ENCODE data around the gene PRDM7. TPM values are rescaled to one million over a fixed set of nuclear protein-coding genes. Genes with fewer than 3 reads are reported as not detected.
A peak's percentile ranks its signal among the peaks of the same experiment; 100 is the strongest.

Gene PRDM7
- total and polyA plus RNA-seq, 2 of the 8 experiments (the other 6 are each of a cell fraction or from before 2014, with no cell fraction given) = 0.02 TPM; not detected in 1

DNA sequence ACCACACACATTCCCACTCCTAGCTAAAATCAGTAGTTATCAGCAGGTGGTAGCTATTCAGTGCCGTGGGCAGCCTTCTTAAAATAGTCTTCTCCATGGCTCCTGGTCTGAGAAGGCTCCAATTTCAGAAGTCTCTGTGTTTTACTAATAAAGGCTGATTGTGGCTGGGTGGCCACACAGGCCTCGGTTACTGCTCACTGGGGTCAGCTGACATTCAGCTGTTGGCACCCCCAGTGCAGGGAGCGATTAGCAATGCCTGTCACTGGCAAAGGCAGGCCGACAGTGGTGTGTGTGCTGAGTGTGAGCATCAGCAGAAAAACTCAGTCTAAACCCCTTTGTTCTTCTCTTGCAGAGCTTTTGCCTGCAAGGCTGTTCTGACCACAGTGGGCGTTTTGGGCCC, 41.2 kb downstream of the PRDM7 start:
- DNase-seq (ENCODE audit: low read depth in 1 of 2, low spot score in 2 of 2) (no peak), FAIRE-seq (no peak)
- H3K4me2 ChIP-seq (ENCODE audit: insufficient read depth in 1 of 2, low read depth in 2 of 2, low read length in 2 of 2) = 0 out of 4 replicates have a peak overlapping the region, but pooled peaks have one; percentile 10 to 25
- no peak overlapping the region for H4K91ac ChIP-seq (replicated peaks; ENCODE audit: insufficient read length, low read length)
- no peak overlapping the region for H3K14ac ChIP-seq (ENCODE audit: insufficient read length)
- no peak overlapping the region; a peak in 1 of 7 replicates for H3K9ac ChIP-seq (replicated peaks in 1 of 4; ENCODE audit: extremely low read depth in 1 of 4, low read depth in 3 of 4, low read length in 3 of 4)
- no peak overlapping the region; a peak in 1 of 8 replicates for H3K4me3 ChIP-seq (ENCODE audit: extremely low read depth in 1 of 4, insufficient read depth in 2 of 4, low read depth in 3 of 4, low read length in 4 of 4)
- H2BK120ac ChIP-seq (replicated peaks; ENCODE audit: low read depth, low read length) = no peak overlapping the region
- H3K36me3 ChIP-seq (ENCODE audit: control insufficient read depth in 2 of 4, insufficient read depth in 4 of 4, low read length in 3 of 4) = peaks cover 20 to 47% (median 24%) of the 10 kb centered on the region in 4 experiments; a peak in 7 of 8 replicates
- POLR2A ChIA-PET (ENCODE audit: partially characterized antibody) = interaction anchor here (0.7 to 3.3 kb wide), 5 partner anchors 12 to 36 kb away, joined by 3 to 17 read pairs (median 4); partner anchors contain the start of gene DBNDD1
- CTCF ChIA-PET (ENCODE audit: partially characterized antibody) = interaction anchor here (0.9 to 1.9 kb wide), 4 partner anchors 10 to 23 kb away, joined by 3 to 4 read pairs (median 4); no protein-coding TSS in a partner anchor
- H3K27me3 ChIP-seq (replicated peaks in 1 of 4; ENCODE audit: control insufficient read depth in 3 of 4, extremely low read depth in 1 of 4, insufficient read depth in 3 of 4, low read length in 3 of 4) = no peaks in the 10 kb centered on the region
- H2BK15ac ChIP-seq (ENCODE audit: low read length) = no peak overlapping the region
- H3K4me1 ChIP-seq (replicated peaks in 1 of 4; ENCODE audit: control insufficient read depth in 3 of 4, insufficient read depth in 4 of 4, low read length in 3 of 4) = peaks cover 0 to 9% (median 5%) of the 10 kb centered on the region in 4 experiments; a peak in 4 of 7 replicates
- 0 out of 2 replicates have a peak overlapping the region, but pooled peaks have one; percentile 1 for H3K27ac ChIP-seq (ENCODE audit: low read depth, low read length)
- H4K5ac ChIP-seq (ENCODE audit: insufficient read length, low read depth, low read length) = no peak overlapping the region
- H3K23ac ChIP-seq (ENCODE audit: insufficient read length) = no peak overlapping the region
- H3K79me2 ChIP-seq (ENCODE audit: control insufficient read depth in 1 of 2, insufficient read depth in 2 of 2, low read length in 2 of 2) = no peaks in the 10 kb centered on the region
- TF ChIP-seq, protein P1, sequence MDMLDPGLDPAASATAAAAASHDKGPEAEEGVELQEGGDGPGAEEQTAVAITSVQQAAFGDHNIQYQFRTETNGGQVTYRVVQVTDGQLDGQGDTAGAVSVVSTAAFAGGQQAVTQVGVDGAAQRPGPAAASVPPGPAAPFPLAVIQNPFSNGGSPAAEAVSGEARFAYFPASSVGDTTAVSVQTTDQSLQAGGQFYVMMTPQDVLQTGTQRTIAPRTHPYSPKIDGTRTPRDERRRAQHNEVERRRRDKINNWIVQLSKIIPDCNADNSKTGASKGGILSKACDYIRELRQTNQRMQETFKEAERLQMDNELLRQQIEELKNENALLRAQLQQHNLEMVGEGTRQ (IDR thresholded peaks at IDR 0.05; ENCODE audit: low read length) = peak; percentile 51
- 0 out of 4 replicates have a peak, but pooled peaks have one; percentile 31 to 65 for TF ChIP-seq SIN3A (conservative IDR thresholded peaks at IDR 0.05 in 1 of 2, IDR thresholded peaks at IDR 0.05 in 1 of 2; ENCODE audit: low read depth in 1 of 2, low read length in 2 of 2)
- no peak for TF ChIP-seq KDM4A (IDR thresholded peaks at IDR 0.05; ENCODE audit: low read depth, low read length, severe bottlenecking)
- peak; percentile 35; the same call in 1 of the 2 replicates for TF ChIP-seq TEAD4 (IDR thresholded peaks at IDR 0.05; ENCODE audit: low read depth, low read length)
- TF ChIP-seq TAF1 (IDR thresholded peaks at IDR 0.05; ENCODE audit: low read depth, low read length) = peak; percentile 42; the same call in 1 of the 2 replicates
- peak; percentile 50; the same call in 1 of the 2 replicates for TF ChIP-seq SRF (IDR thresholded peaks at IDR 0.05; ENCODE audit: low read depth, low read length)
- TF ChIP-seq CEBPB (IDR thresholded peaks at IDR 0.05; ENCODE audit: low read depth, low read length) = no peak
- TF ChIP-seq BACH1 (IDR thresholded peaks at IDR 0.05; ENCODE audit: low read length) = peak; percentile 22; the same call in 1 of the 2 replicates
- H2AFZ ChIP-seq (ENCODE audit: low read length) = no peak overlapping the region
- no peak overlapping the region for H3K4ac ChIP-seq (replicated peaks; ENCODE audit: insufficient read length, low read depth, low read length)
- no peaks in the 10 kb centered on the region for H3K9me3 ChIP-seq (ENCODE audit: insufficient read depth in 2 of 2, low read depth in 1 of 2, low read length in 1 of 2)
- H2BK12ac ChIP-seq (ENCODE audit: low read depth, low read length) = no peak overlapping the region
- no peak overlapping the region for H2BK20ac ChIP-seq (ENCODE audit: low read length)
- no peak overlapping the region for H3K18ac ChIP-seq (ENCODE audit: extremely low read depth, low read length)
- 78% methylated on average over 5 of the region's 5 CpGs; no CpG with 5 or more reads in 1 of the 2 experiments for WGBS, 2 experiments (ENCODE audit: extremely low coverage in 1 of 2, insufficient coverage in 1 of 2, insufficient read length in 1 of 2, insufficient replicate concordance in 2 of 2, low coverage in 1 of 2, low lambda C conversion rate in 2 of 2, missing lambda C conversion rate in 1 of 2)
- 0 out of 2 replicates have a peak overlapping the region, but pooled peaks have one; percentile 66 for H2BK5ac ChIP-seq (ENCODE audit: low read depth, low read length)
- H3K23me2 ChIP-seq (ENCODE audit: low read depth, low read length) = 0 out of 2 replicates have a peak, but pooled peaks cover 2% of the 10 kb centered on the region
- H4K8ac ChIP-seq (ENCODE audit: extremely low read depth, insufficient read depth, low read length) = no peak overlapping the region
- no peaks in the 10 kb centered on the region; the same call in 1 of the 2 replicates for H3K79me1 ChIP-seq (ENCODE audit: low read depth, low read length)
- H4K20me1 ChIP-seq (replicated peaks in 1 of 2; ENCODE audit: control insufficient read depth in 1 of 2, insufficient read depth in 2 of 2, low read length in 2 of 2) = peaks cover 0 to 5% of the 10 kb centered on the region in 2 experiments
- H3K56ac ChIP-seq (replicated peaks; ENCODE audit: insufficient read length, low read depth, low read length) = no peak overlapping the region
- no peak overlapping the region for H2AK5ac ChIP-seq (ENCODE audit: low read depth, low read length)

Measured in H1 (cell line).